ENCODE results near the gene ENPP6. TPM values are rescaled to one million over a fixed set of nuclear protein-coding genes. Genes with fewer than 3 reads are reported as not detected.

Gene ENPP6
- total RNA-seq, 1 donor from 2014 or later, result 0.39 TPM

GRCh38 chr4:184190711-184191110, 27.0 kb downstream of the ENPP6 start:
- DNase-seq, result no peak

GRCh38 chr4:184189966-184190365, 27.7 kb downstream of the ENPP6 start:
- no peak for DNase-seq

- no peak for DNase-seq
Measured at GRCh38 chr4:184188443-184189400, 29.0 kb downstream of the ENPP6 start.

GRCh38 chr4:184177271-184177670, 40.4 kb downstream of the ENPP6 start:
- DNase-seq, result no peak

- no peak for DNase-seq
Measured at GRCh38 chr4:184174571-184175488, 42.8 kb downstream of the ENPP6 start.

- DNase-seq, result peak; percentile 1
Measured at GRCh38 chr4:184171011-184171410, 46.7 kb downstream of the ENPP6 start.

- no peak for DNase-seq
Measured at GRCh38 chr4:184169225-184169867, 48.3 kb downstream of the ENPP6 start.

- peak; percentile 20 for DNase-seq
Measured at GRCh38 chr4:184168406-184169019, 49.2 kb downstream of the ENPP6 start.

GRCh38 chr4:184167576-184167975, 50.1 kb downstream of the ENPP6 start:
- DNase-seq, result no peak

GRCh38 chr4:184166736-184167135, 50.9 kb downstream of the ENPP6 start:
- no peak for DNase-seq

- DNase-seq, result no peak
Measured at GRCh38 chr4:184165291-184165690, 52.4 kb downstream of the ENPP6 start.

- peak; percentile 47 for DNase-seq
Measured at GRCh38 chr4:184163813-184164212, 53.9 kb downstream of the ENPP6 start.

GRCh38 chr4:184162596-184162995, 55.1 kb downstream of the ENPP6 start:
- no peak for DNase-seq

GRCh38 chr4:184157322-184157721, 60.4 kb downstream of the ENPP6 start:
- no peak for DNase-seq

GRCh38 chr4:184156163-184156920, 61.3 kb downstream of the ENPP6 start:
- no peak for DNase-seq

GRCh38 chr4:184154199-184154598, 63.5 kb downstream of the ENPP6 start:
- peak; percentile 61 for DNase-seq

- DNase-seq, result no peak
Measured at GRCh38 chr4:184153781-184154180, 63.9 kb downstream of the ENPP6 start.

GRCh38 chr4:184151988-184152485, 65.6 kb downstream of the ENPP6 start:
- no peak for DNase-seq

- DNase-seq, result no peak
Measured at GRCh38 chr4:184150102-184150839, 67.4 kb downstream of the ENPP6 start.

Measured in skin of body (tissue), 2 donors.